Loucy (cell line): ENCODE data around the gene PGS1.

Source experiments
- H2AFZ ChIP-seq: fragments of 200-600 bp; sonication (generic); 2 replicates; pipeline ENCODE4 v1.6.0; 2016; ENCODE audit warnings: antibody characterized with exemption, mild to moderate bottlenecking, low read length, moderate library complexity
- H3F3A ChIP-seq: fragments of 200-600 bp; 2 replicates; pipeline ENCODE4 v1.6.0; 2016; ENCODE audit warnings: antibody characterized with exemption, low read depth, mild to moderate bottlenecking
- H3K27me3 ChIP-seq: fragments of 200-600 bp; sonication (generic); 2 replicates; pipeline ENCODE4 v1.6.1; 2014; ENCODE audit warnings: low read length, mild to moderate bottlenecking; ENCODE audit not compliant: insufficient read depth, poor library complexity, severe bottlenecking
- H3K36me3 ChIP-seq: fragments of 200-600 bp; sonication (generic); 2 replicates; pipeline ENCODE4 v1.6.1; 2016; ENCODE audit warnings: low read length; ENCODE audit not compliant: insufficient read depth
- H3K4me1 ChIP-seq: fragments of 200-600 bp; sonication (generic); 2 replicates; pipeline ENCODE4 v1.5.1; 2014; ENCODE audit warnings: low read length, mild to moderate bottlenecking; ENCODE audit not compliant: insufficient read depth, poor library complexity, severe bottlenecking
- H3K4me2 ChIP-seq: fragments of 200-600 bp; sonication (generic); 2 replicates; pipeline ENCODE4 v1.6.0; 2014; ENCODE audit warnings: antibody characterized with exemption, low read length, low read depth, mild to moderate bottlenecking; ENCODE audit not compliant: poor library complexity, severe bottlenecking
- H3K4me3 ChIP-seq: fragments of 200-600 bp; sonication (generic); 2 replicates; pipeline ENCODE4 v1.5.1; 2014; ENCODE audit warnings: low read length, mild to moderate bottlenecking, mixed read lengths; ENCODE audit not compliant: poor library complexity, severe bottlenecking
- H3K79me2 ChIP-seq: fragments of 200-600 bp; sonication (generic); 2 replicates; pipeline ENCODE4 v1.6.1; 2014; ENCODE audit warnings: low read length; ENCODE audit not compliant: insufficient read depth
- H3K9ac ChIP-seq: fragments of 200-600 bp; sonication (generic); 2 replicates; pipeline ENCODE4 v1.6.0; 2014; ENCODE audit warnings: mild to moderate bottlenecking, low read depth, low read length, moderate library complexity; ENCODE audit not compliant: poor library complexity, severe bottlenecking
- H3K9me2 ChIP-seq: fragments of 200-600 bp; sonication (generic); replicated peaks from 2 replicates; pipeline ENCODE4 v1.6.1; 2016; ENCODE audit warnings: low read depth, low read length, mixed read lengths
- H3K9me3 ChIP-seq: fragments of 200-600 bp; sonication (generic); 2 replicates; pipeline ENCODE4 v1.6.1; 2014; ENCODE audit warnings: mild to moderate bottlenecking, antibody characterized with exemption, low read length, low read depth; ENCODE audit not compliant: insufficient read depth
- H4K20me1 ChIP-seq: fragments of 200-600 bp; sonication (generic); 2 replicates; pipeline ENCODE4 v1.6.0; 2014; ENCODE audit warnings: antibody characterized with exemption, low read length, mild to moderate bottlenecking; ENCODE audit not compliant: insufficient read depth, poor library complexity, severe bottlenecking
- EZH2phosphoT487 ChIP-seq: fragments of 200-600 bp; IDR thresholded peaks from 2 replicates; pipeline ENCODE4 v1.6.1; 2018; ENCODE audit warnings: antibody characterized with exemption, mild to moderate bottlenecking, moderate library complexity, borderline replicate concordance
- TF ChIP-seq, protein P1 (sequence below): fragments of 200-600 bp; sonication (generic); conservative IDR thresholded peaks from 2 replicates; pipeline ENCODE4 v1.5.1; 2014; ENCODE audit warnings: mild to moderate bottlenecking, antibody characterized with exemption, low read length

PGS1 gene

DNA sequence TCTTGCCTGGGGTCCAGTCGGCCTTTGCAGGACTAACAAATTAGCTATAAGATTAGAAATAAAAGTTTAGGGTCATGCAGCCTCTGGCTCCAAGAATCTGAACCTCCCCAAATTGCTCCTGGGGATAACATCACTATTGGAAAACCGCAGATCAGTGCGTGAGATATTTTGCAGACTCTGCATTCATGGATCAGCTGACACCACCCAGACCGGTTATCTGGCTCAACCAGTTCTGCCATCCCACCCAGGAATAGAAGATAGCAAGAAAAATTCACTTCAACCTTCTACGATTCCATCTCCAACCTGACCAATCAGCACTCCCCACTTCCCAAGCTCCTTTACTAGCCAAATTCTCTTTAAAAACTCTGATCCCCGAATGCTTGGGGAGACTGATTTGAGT lies 4.3 kb upstream of the PGS1 start:
- Histone ChIP-seq H2AFZ (no peak overlapping the region), H4K20me1 (peaks cover 4% of the 10 kb centered on the region), H3K27me3 (no peaks in the 10 kb centered on the region), H3K9ac (no peak overlapping the region), H3F3A (no peaks in the 10 kb centered on the region), H3K4me3 (no peak overlapping the region), H3K4me2 (no peak overlapping the region), H3K79me2 (peaks cover 13% of the 10 kb centered on the region), H3K4me1 (peaks cover 14% of the 10 kb centered on the region), H3K9me3 (no peaks in the 10 kb centered on the region), H3K9me2 (no peaks in the 10 kb centered on the region), H3K36me3 (no peaks in the 10 kb centered on the region)
- no peak for TF ChIP-seq EZH2phosphoT487
- TF ChIP-seq, protein P1, sequence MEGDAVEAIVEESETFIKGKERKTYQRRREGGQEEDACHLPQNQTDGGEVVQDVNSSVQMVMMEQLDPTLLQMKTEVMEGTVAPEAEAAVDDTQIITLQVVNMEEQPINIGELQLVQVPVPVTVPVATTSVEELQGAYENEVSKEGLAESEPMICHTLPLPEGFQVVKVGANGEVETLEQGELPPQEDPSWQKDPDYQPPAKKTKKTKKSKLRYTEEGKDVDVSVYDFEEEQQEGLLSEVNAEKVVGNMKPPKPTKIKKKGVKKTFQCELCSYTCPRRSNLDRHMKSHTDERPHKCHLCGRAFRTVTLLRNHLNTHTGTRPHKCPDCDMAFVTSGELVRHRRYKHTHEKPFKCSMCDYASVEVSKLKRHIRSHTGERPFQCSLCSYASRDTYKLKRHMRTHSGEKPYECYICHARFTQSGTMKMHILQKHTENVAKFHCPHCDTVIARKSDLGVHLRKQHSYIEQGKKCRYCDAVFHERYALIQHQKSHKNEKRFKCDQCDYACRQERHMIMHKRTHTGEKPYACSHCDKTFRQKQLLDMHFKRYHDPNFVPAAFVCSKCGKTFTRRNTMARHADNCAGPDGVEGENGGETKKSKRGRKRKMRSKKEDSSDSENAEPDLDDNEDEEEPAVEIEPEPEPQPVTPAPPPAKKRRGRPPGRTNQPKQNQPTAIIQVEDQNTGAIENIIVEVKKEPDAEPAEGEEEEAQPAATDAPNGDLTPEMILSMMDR: no peak

GRCh38 chr17:78374631-78375274 lies 3.7 kb upstream of the PGS1 start:
- no peak overlapping the region for H3K4me3 ChIP-seq
- H3K9me2 ChIP-seq: no peaks in the 10 kb centered on the region
- H3K79me2 ChIP-seq: peaks cover 18% of the 10 kb centered on the region
- no peak for TF ChIP-seq EZH2phosphoT487
- TF ChIP-seq, protein P1: no peak
- H3K27me3 ChIP-seq: no peaks in the 10 kb centered on the region
- no peak overlapping the region for H3K9ac ChIP-seq
- peaks cover 7% of the 10 kb centered on the region for H4K20me1 ChIP-seq
- no peaks in the 10 kb centered on the region for H3K36me3 ChIP-seq
- H3K4me2 ChIP-seq: no peak overlapping the region
- no peak overlapping the region for H2AFZ ChIP-seq
- peaks cover 17% of the 10 kb centered on the region for H3K4me1 ChIP-seq
- no peaks in the 10 kb centered on the region for H3F3A ChIP-seq
- H3K9me3 ChIP-seq: no peaks in the 10 kb centered on the region

GRCh38 chr17:78375401-78376151 lies 2.9 kb upstream of the PGS1 start:
- Histone ChIP-seq H2AFZ (no peak overlapping the region; the same call in 1 of the 2 replicates), H3K4me2 (no peak overlapping the region), H3F3A (peaks cover 4% of the 10 kb centered on the region; the same call in 1 of the 2 replicates), H3K4me1 (peaks cover 25% of the 10 kb centered on the region), H3K4me3 (no peak overlapping the region), H3K27me3 (no peaks in the 10 kb centered on the region), H4K20me1 (peaks cover 7% of the 10 kb centered on the region), H3K36me3 (no peaks in the 10 kb centered on the region), H3K9me3 (no peaks in the 10 kb centered on the region), H3K9ac (no peak overlapping the region), H3K9me2 (no peaks in the 10 kb centered on the region), H3K79me2 (peaks cover 27% of the 10 kb centered on the region)
- TF ChIP-seq EZH2phosphoT487: no peak
- TF ChIP-seq, protein P1: no peak
